Mesendoderm (in vitro differentiated cells): Measurements from ENCODE around the gene PAQR8.

Experiments used
- DNase-seq: peaks from one replicate; pipeline ENCODE4 v3.0.0; 2013
- H2AK5ac ChIP-seq: 2 replicates; pipeline ENCODE4 v1.6.1; 2013; ENCODE audit warnings: low read length, inconsistent platforms
- H2BK120ac ChIP-seq: 2 replicates; pipeline ENCODE4 v1.6.1; 2013; ENCODE audit warnings: low read depth, mild to moderate bottlenecking, low read length, moderate library complexity, mixed read lengths
- H2BK15ac ChIP-seq: replicated peaks from 2 replicates; pipeline ENCODE4 v1.6.1; 2013; ENCODE audit warnings: low read depth, mild to moderate bottlenecking, moderate library complexity
- H2BK5ac ChIP-seq: 2 replicates; pipeline ENCODE4 v1.6.1; 2013; ENCODE audit warnings: low read length, inconsistent platforms
- H3K18ac ChIP-seq: 2 replicates; pipeline ENCODE4 v1.6.1; 2013; ENCODE audit warnings: mild to moderate bottlenecking, low read length, mixed read lengths
- H3K23ac ChIP-seq: one replicate; pipeline ENCODE4 v1.6.1; 2013; ENCODE audit warnings: low read length
- H3K27ac ChIP-seq: 2 replicates; pipeline ENCODE4 v1.5.1; 2013; ENCODE audit warnings: low read depth, mild to moderate bottlenecking, inconsistent platforms, low read length, moderate library complexity
- H3K27me3 ChIP-seq: 2 replicates; pipeline ENCODE4 v1.6.1; 2013; ENCODE audit warnings: low read length, control low read depth, mild to moderate bottlenecking, inconsistent platforms; ENCODE audit not compliant: insufficient read depth, poor library complexity
- H3K36me3 ChIP-seq: 2 replicates; pipeline ENCODE4 v1.6.1; 2013; ENCODE audit warnings: low read length, inconsistent platforms; ENCODE audit not compliant: control insufficient read depth, insufficient read depth
- H3K4ac ChIP-seq: one replicate; pipeline ENCODE4 v1.6.1; 2013; ENCODE audit warnings: low read depth, mild to moderate bottlenecking, low read length, moderate library complexity
- H3K4me1 ChIP-seq: 2 replicates; pipeline ENCODE4 v1.6.1; 2013; ENCODE audit warnings: low read depth, low read length, inconsistent platforms; ENCODE audit not compliant: control insufficient read depth
- H3K4me2 ChIP-seq: 2 replicates; pipeline ENCODE4 v1.6.1; 2013; ENCODE audit warnings: low read length
- H3K4me3 ChIP-seq: 2 replicates; pipeline ENCODE4 v1.5.1; 2013; ENCODE audit warnings: mild to moderate bottlenecking, low read length
- H3K56ac ChIP-seq: one replicate; pipeline ENCODE4 v1.6.1; 2013; ENCODE audit warnings: low read length
- H3K79me1 ChIP-seq: 2 replicates; pipeline ENCODE4 v1.6.1; 2013; ENCODE audit warnings: low read length, inconsistent platforms
- H3K79me2 ChIP-seq: 2 replicates; pipeline ENCODE4 v1.6.1; 2013; ENCODE audit warnings: mild to moderate bottlenecking, low read length; ENCODE audit not compliant: control insufficient read depth, insufficient read depth
- H3K9ac ChIP-seq: 2 replicates; pipeline ENCODE4 v1.6.1; 2013; ENCODE audit warnings: low read length, inconsistent platforms
- H4K5ac ChIP-seq: one replicate; pipeline ENCODE4 v1.6.1; 2013; ENCODE audit warnings: low read length
- H4K8ac ChIP-seq: one replicate; pipeline ENCODE4 v1.6.1; 2013; ENCODE audit warnings: low read depth, mild to moderate bottlenecking, control low read depth, low read length, moderate library complexity
- WGBS: extraction: QIAGEN DNeasy Blood & Tissue Kit; methylation state at CpG from one replicate; pipeline ENCODE4 v1.1.7; 2013; ENCODE audit warnings: low lambda C conversion rate, missing lambda C conversion rate; ENCODE audit not compliant: insufficient coverage; ENCODE audit errors: extremely low coverage; 5-methylcytosine and 5-hydroxymethylcytosine counted together

PAQR8 gene

DNA sequence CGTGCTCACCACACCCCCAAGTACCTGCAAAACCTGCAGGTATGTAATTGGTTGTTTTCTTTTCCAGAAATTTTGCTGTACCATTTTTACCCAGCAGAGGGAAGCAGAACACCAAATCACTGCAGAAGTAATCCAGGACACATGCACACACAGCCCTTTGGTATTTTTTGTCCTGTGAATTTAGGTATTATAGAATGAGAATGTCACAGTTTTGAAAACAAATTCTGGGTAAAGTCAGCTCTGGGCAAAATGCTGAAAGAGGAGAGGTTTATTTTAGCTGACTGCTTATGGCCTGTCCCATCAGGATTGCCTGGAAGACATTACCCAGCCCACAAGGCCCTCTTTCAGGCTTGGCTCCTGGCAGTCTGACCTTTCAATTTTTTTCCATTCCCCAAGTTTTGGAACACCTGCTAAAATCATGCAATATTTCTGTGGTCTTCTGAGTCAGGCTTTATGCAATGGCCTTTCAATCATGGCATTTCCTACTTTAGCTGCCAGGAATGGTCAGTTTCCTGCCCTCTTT lies 54.7 kb downstream of the PAQR8 start:
- Histone ChIP-seq H2AK5ac (no peak overlapping the region), H3K4me2 (no peak overlapping the region), H3K27me3 (no peaks in the 10 kb centered on the region), H3K79me1 (no peaks in the 10 kb centered on the region), H3K23ac (no peak overlapping the region), H4K8ac (no peak overlapping the region), H3K79me2 (no peaks in the 10 kb centered on the region), H2BK120ac (no peak overlapping the region), H2BK15ac (no peak overlapping the region), H3K27ac (no peak overlapping the region), H3K18ac (no peak overlapping the region), H3K56ac (peak overlapping the region; percentile 28), H3K4me1 (peaks cover 2% of the 10 kb centered on the region), H2BK5ac (no peak overlapping the region), H4K5ac (no peak overlapping the region), H3K4ac (peak overlapping the region; percentile 24), H3K36me3 (no peaks in the 10 kb centered on the region), H3K4me3 (no peak overlapping the region), H3K9ac (peak overlapping the region; percentile 7)
- DNase-seq, result peak; percentile 88
- WGBS, result no CpG with 5 or more reads among the region's 1 CpG

DNA sequence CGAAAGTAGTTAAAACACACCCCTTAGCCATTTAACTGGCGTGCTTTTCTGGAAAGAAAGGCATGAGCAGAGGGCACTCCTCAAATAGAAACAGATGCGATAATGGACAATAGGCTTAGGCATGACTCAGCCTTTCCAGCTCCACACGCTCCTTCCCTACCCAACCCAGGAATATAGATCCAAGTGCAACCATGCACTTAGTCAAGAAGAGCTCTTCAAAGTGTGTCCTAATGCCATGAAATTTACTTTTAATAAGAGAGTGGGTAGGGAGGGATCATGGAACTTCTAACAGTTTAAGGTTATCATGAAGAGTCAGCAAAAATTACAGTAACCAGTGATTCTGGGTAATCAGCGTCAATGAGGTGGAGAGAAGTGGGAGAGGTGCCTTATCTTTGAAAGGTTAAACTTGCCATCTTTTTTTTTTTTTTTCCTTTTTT lies 55.7 kb downstream of the PAQR8 start:
- Histone ChIP-seq H3K79me1 (no peaks in the 10 kb centered on the region), H2BK5ac (no peak overlapping the region), H3K56ac (peak overlapping the region; percentile 1), H3K27me3 (no peaks in the 10 kb centered on the region), H3K4me3 (no peak overlapping the region), H3K36me3 (no peaks in the 10 kb centered on the region), H3K4me1 (peaks cover 2% of the 10 kb centered on the region), H3K18ac (peak overlapping the region; percentile 45), H3K79me2 (no peaks in the 10 kb centered on the region), H3K9ac (no peak overlapping the region), H4K5ac (no peak overlapping the region), H3K23ac (no peak overlapping the region), H2BK120ac (no peak overlapping the region), H4K8ac (no peak overlapping the region), H2AK5ac (no peak overlapping the region), H2BK15ac (no peak overlapping the region), H3K27ac (no peak overlapping the region), H3K4ac (no peak overlapping the region), H3K4me2 (no peak overlapping the region)
- peak; percentile 50 for DNase-seq
- WGBS, result no CpG with 5 or more reads among the region's 5 CpGs

DNA sequence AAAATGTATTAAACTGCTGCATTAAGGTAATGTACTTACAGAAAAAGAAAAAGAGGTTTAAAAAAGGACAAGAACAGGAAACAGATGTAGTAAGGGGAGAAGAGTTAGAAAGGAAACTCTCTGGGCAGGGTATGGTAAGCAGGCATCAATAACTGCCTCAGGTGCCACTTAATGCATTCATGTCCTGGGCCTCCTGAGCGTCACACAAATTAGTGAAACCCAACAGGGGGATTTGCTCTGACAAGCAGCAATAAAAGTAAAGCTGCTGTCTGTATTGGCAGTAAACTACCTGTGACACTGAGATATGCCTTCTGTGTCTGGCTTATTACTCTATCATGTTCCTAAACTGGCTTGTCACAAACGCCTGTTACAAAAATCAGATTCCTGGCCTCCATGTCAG lies 56.7 kb downstream of the PAQR8 start:
- Histone ChIP-seq H3K79me2 (no peaks in the 10 kb centered on the region), H3K4me2 (no peak overlapping the region), H3K9ac (no peak overlapping the region), H2BK15ac (no peak overlapping the region), H4K8ac (no peak overlapping the region), H3K36me3 (no peaks in the 10 kb centered on the region), H3K27me3 (no peaks in the 10 kb centered on the region), H3K56ac (no peak overlapping the region), H4K5ac (no peak overlapping the region), H3K23ac (no peak overlapping the region), H2BK5ac (no peak overlapping the region), H3K18ac (no peak overlapping the region), H3K27ac (no peak overlapping the region), H2BK120ac (no peak overlapping the region), H3K79me1 (no peaks in the 10 kb centered on the region), H3K4me1 (peaks cover 2% of the 10 kb centered on the region), H3K4ac (peak overlapping the region; percentile 90), H2AK5ac (no peak overlapping the region), H3K4me3 (no peak overlapping the region)
- no peak for DNase-seq
- no CpG with 5 or more reads among the region's 2 CpGs for WGBS

DNA sequence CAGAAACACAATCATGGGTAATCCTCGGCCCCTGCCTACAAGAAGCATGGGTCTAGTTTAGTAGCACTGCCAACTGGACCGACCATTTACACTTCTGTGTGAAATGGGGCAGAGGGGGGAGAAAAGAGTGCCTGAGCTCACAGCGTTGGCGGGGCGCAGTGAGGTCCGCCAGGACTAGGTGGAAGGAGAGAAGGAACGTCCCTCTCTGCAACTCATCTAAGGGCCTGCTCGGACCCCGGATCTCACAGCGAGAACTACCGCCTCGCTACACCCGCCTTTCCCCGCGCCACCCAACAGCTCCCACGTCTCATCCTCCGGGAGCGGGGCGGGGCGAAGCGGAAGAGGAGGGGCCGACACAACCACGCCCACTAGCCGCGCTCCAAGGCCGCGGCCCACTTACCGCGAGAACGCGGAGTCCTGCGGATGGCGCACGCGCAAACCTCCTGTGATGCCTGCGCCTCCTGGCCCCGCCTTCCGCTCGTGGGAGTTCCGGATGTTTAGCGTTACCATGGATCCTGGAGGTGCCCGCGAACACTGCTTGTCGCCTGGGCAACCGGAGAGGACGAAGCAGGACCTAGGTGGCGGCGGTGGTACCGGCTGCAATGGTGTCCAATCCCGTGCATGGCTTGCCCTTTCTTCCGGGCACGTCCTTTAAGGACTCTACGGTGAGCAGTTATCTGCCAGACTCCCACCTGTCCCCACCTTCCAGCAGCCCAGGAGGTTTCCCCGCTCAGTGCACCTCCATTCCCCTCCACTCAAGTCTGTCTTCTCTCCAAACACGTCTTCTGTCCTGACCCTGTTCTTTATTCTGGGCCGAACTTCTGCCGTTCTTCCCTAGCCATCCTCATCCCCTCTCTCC lies 58.1 kb downstream of the PAQR8 start, which contains the start of gene EFHC1:
Gene EFHC1, plus strand, starts transcription at position 534 of the 859 bp plus-strand sequence. Its CDS starts 69 bp downstream, at position 603.
- H2BK120ac ChIP-seq, result no peak within 1 kb of the TSS
- peak within 1 kb of the TSS; percentile 90 for H3K27ac ChIP-seq
- DNase-seq, result peak; percentile 99
- H2AK5ac ChIP-seq, result peak within 1 kb of the TSS; percentile 90
- H3K23ac ChIP-seq, result peak within 1 kb of the TSS; percentile 90
- no peaks in the 10 kb centered on the region for H3K79me1 ChIP-seq
- H3K4me3 ChIP-seq, result peak within 1 kb of the TSS; percentile 80
- H3K4me1 ChIP-seq, result peaks cover 2% of the 10 kb centered on the region
- peak within 1 kb of the TSS; percentile 74 for H3K4ac ChIP-seq
- no peak within 1 kb of the TSS for H4K8ac ChIP-seq
- no peaks in the 10 kb centered on the region for H3K79me2 ChIP-seq
- peak within 1 kb of the TSS; percentile 73 for H4K5ac ChIP-seq
- H2BK15ac ChIP-seq, result no peak within 1 kb of the TSS
- no CpG with 5 or more reads among the region's 57 CpGs for WGBS
- peak within 1 kb of the TSS; percentile 89 for H3K4me2 ChIP-seq
- H3K9ac ChIP-seq, result peak within 1 kb of the TSS; percentile 97
- peak within 1 kb of the TSS; percentile 68 for H3K18ac ChIP-seq
- no peaks in the 10 kb centered on the region for H3K27me3 ChIP-seq
- peak within 1 kb of the TSS; percentile 82 for H2BK5ac ChIP-seq
- no peaks in the 10 kb centered on the region for H3K36me3 ChIP-seq
- H3K56ac ChIP-seq, result peak within 1 kb of the TSS; percentile 98

DNA sequence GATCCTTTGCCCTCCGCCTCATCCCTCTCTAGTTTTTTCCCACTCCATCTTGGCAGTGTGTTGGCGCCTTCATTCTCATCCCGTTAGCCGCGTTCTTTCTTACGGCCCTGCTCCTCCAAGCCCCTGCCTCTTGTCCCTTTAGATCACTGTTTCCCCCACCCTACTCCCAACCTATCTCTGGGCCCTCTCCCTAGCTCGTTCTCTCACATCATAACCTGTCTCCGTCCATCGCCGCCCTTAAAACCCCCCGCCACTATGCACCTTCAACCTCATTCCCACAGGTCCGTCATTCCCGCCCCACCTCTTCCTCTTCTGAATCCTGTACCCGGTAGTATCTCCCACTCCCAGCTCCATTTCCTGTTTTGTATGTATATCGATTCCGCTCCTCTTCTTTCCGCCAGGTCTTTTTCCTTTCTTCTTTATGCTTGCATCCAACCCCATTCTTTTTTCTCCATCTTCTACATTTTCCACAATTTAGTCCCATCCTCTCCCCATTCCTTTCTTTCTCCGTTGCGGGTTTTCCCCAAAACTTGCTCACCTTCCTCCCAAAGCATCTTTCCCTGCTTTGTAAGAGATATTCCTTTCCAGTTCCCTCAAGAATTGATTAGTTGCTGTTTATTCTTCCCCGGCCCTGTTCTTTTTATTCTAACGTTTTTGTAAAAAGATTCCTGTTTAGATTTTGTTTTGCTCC lies 58.9 kb downstream of the PAQR8 start:
- H2BK5ac ChIP-seq, result no peak overlapping the region
- peak overlapping the region; percentile 84 for H3K4me2 ChIP-seq
- no peaks in the 10 kb centered on the region for H3K27me3 ChIP-seq
- H3K79me1 ChIP-seq, result no peaks in the 10 kb centered on the region
- H3K79me2 ChIP-seq, result no peaks in the 10 kb centered on the region
- no peak overlapping the region for H2BK15ac ChIP-seq
- H2AK5ac ChIP-seq, result no peak overlapping the region
- H2BK120ac ChIP-seq, result no peak overlapping the region
- no peak overlapping the region for H4K5ac ChIP-seq
- no peak overlapping the region for H3K23ac ChIP-seq
- H3K4me1 ChIP-seq, result peaks cover 2% of the 10 kb centered on the region
- no peak overlapping the region for H3K27ac ChIP-seq
- peak overlapping the region; percentile 80 for H3K4me3 ChIP-seq
- 100% methylated on average over 1 of the region's 21 CpGs for WGBS
- H3K4ac ChIP-seq, result no peak overlapping the region
- H4K8ac ChIP-seq, result no peak overlapping the region
- peak overlapping the region; percentile 65 for H3K9ac ChIP-seq
- H3K56ac ChIP-seq, result peak overlapping the region; percentile 83
- peak; percentile 79 for DNase-seq
- no peak overlapping the region for H3K18ac ChIP-seq
- H3K36me3 ChIP-seq, result no peaks in the 10 kb centered on the region
